Adrenal gland (tissue), 19 donors: ENCODE data around the gene YBX1. TPM values are rescaled to one million over a fixed set of nuclear protein-coding genes. Genes with fewer than 3 reads are reported as not detected.

ENCODE experiments used
- DNase-seq, 7 donors: peaks; one replicate each; pipeline ENCODE4 v3.0.0-alpha.2; 2019 to 2020
- H3K27ac ChIP-seq, 5 donors: fragments of 200-600 bp; sonication (generic) in 4 of 5; 1 replicate in 3 of 5; 2 replicates in 2 of 5; pipeline versions ENCODE4 v1.5.1 to v1.8.0; 2016 to 2020; ENCODE audit warnings: mild to moderate bottlenecking in 1 of 5
- H3K27me3 ChIP-seq: fragments of 200-600 bp; 2 replicates; pipeline ENCODE4 v1.8.0; 2021
- H3K36me3 ChIP-seq, 2 donors: fragments of 200-600 bp; replicated peaks in 1 of 2; 1 replicate in 1 of 2; 2 replicates in 1 of 2; pipeline versions ENCODE4 v1.5.1 to v1.8.0; 2018 to 2022
- H3K4me1 ChIP-seq, 2 donors: fragments of 200-600 bp; replicated peaks in 1 of 2; 1 replicate in 1 of 2; 2 replicates in 1 of 2; pipeline versions ENCODE4 v1.5.1 to v1.8.0; 2018 to 2021
- H3K4me3 ChIP-seq, 4 donors: fragments of 200-600 bp; sonication (generic) in 3 of 4; one replicate each; pipeline ENCODE4 v1.5.1; 2016 to 2018
- H3K9me3 ChIP-seq, 3 donors: fragments of 200-600 bp; sonication (generic) in 1 of 3; replicated peaks in 1 of 3; 1 replicate in 2 of 3; 2 replicates in 1 of 3; pipeline versions ENCODE4 v1.5.1 to v1.8.0; 2016 to 2021
- CTCF ChIP-seq, 6 experiments: fragments of 450-650 bp in 4 of 6; fragments of 200-600 bp in 2 of 6; sonication (generic) in 1 of 6; IDR thresholded peaks; 1 replicate in 5 of 6; 2 replicates in 1 of 6; pipeline versions ENCODE4 v1.5.1 to v1.8.0; 2016 to 2021; ENCODE audit warnings: antibody characterized with exemption in 6 of 6, mild to moderate bottlenecking in 2 of 6, moderate library complexity in 1 of 6
- POLR2A ChIP-seq, 2 donors: fragments of 450-650 bp; IDR thresholded peaks; one replicate each; pipeline ENCODE4 v1.6.1; 2017; ENCODE audit warnings: antibody characterized with exemption in 2 of 2, mild to moderate bottlenecking in 2 of 2, moderate library complexity in 1 of 2
- WGBS, 4 donors: extraction: QIAGEN DNeasy Blood & Tissue Kit in 2 of 4; methylation state at CpG; one replicate each; pipeline versions ENCODE4 v1.1.5 to v1.1.7; 2013 to 2017; 5-methylcytosine and 5-hydroxymethylcytosine counted together
- intact Hi-C, 2 donors: fragments of 100-400 bp; cut with DNase I; formaldehyde crosslinking; loops; one replicate each; pipeline versions ENCODE4 v1.14.1 to v1.15.0; 2022 to 2023
- long read RNA-seq, 10 donors: library from polyadenylated mRNA in 3 of 10; unstranded in 2 of 10; stranded (forward) in 1 of 10; transcript quantifications; one replicate each; pipeline ENCODE4 v2.0.0 and lab custom pipeline, GENCODE V29; 2021 to 2026
- polyA plus RNA-seq, 3 donors: library from polyadenylated mRNA; stranded (reverse); fragments of 200-250 nt in 2 of 3; fragments of 350-450 nt in 1 of 3; fragmentation: Illumina TruSeq in 1 of 3; extraction: RNeasy Lipid Tissue Mini Kit (QIAGEN cat#74804) in 1 of 3; gene quantifications; one replicate each; pipeline ENCODE4 v1.2.3, GENCODE V29; 2013 to 2014
- total RNA-seq, 9 donors: library from RNA; depleted of rRNA in 4 of 9; stranded (reverse); fragments of >200 nt in 4 of 9; fragments of 120-200 nt in 1 of 9; fragmentation: NEBNext Ultra II Directional in 1 of 9; extraction: Animal tissue kit (Norgen Biotek cat#: 25700) in 1 of 9; gene quantifications; one replicate each; pipeline versions ENCODE4 v1.1.0 to v1.2.4, GENCODE V29; 2013 to 2023
- donor health status: healthy with polysubstance abuse.
- donor health status: Bipolar disorder and iron deficiency.
- donor health status: DM: yes; HTN: yes; CAD: no.
- donor health status: DM: no; HTN: no; CAD: no.
- donor health status: DM: no; HTN: no; CAD: no.
- donor health status: DM: yes; HTN: yes; CAD: no.

The YBX1 gene
- total RNA-seq, result 100 to 1,000 TPM; 281 to 513 (median 356) TPM
- polyA plus RNA-seq, result 100 to 1,000 TPM; 285 to 995 (median 300) TPM
- long read RNA-seq, donor 1, transcript YBX1-201 (8 exons, 1,514 nt), result major isoform, 131 of 1,011 reads
- long read RNA-seq, donor 1, partial matches to known transcripts, result 876 of 1,011 reads
- long read RNA-seq, donor 1, other reads (novel, unspliced or antisense), result 0 of 1,011 reads
- long read RNA-seq, donor 2, transcript YBX1-201 (8 exons, 1,514 nt), result major isoform, 69 of 740 reads
- long read RNA-seq, donor 2, partial matches to known transcripts, result 671 of 740 reads
- long read RNA-seq, donor 2, other reads (novel, unspliced or antisense), result 0 of 740 reads
- long read RNA-seq, donor 3, transcript YBX1-201 (8 exons, 1,514 nt), result major isoform, 160 of 792 reads
- long read RNA-seq, donor 3, partial matches to known transcripts, result 631 of 792 reads
- long read RNA-seq, donor 3, other reads (novel, unspliced or antisense), result 0 of 792 reads
- long read RNA-seq, donor 4, partial matches to known transcripts, result 41 of 44 reads
- long read RNA-seq, donor 4, other reads (novel, unspliced or antisense), result 1 of 44 reads
- long read RNA-seq, donor 5, transcript YBX1-201 (8 exons, 1,514 nt), result major isoform, 82 of 98 reads
- long read RNA-seq, donor 5, partial matches to known transcripts, result 12 of 98 reads
- long read RNA-seq, donor 5, other reads (novel, unspliced or antisense), result 2 of 98 reads
- long read RNA-seq, donor 6, partial matches to known transcripts, result 36 of 40 reads
- long read RNA-seq, donor 6, other reads (novel, unspliced or antisense), result 2 of 40 reads
- long read RNA-seq, donor 7, transcript YBX1-201 (8 exons, 1,514 nt), result major isoform, 73 of 552 reads
- long read RNA-seq, donor 7, partial matches to known transcripts, result 478 of 552 reads
- long read RNA-seq, donor 7, other reads (novel, unspliced or antisense), result 0 of 552 reads
- long read RNA-seq, donor 8, transcript YBX1-201 (8 exons, 1,514 nt), result major isoform, 280 of 1,119 reads
- long read RNA-seq, donor 8, partial matches to known transcripts, result 834 of 1,119 reads
- long read RNA-seq, donor 8, other reads (novel, unspliced or antisense), result 5 of 1,119 reads
- long read RNA-seq, donor 9, transcript YBX1-201 (8 exons, 1,514 nt), result major isoform, 83 of 596 reads
- long read RNA-seq, donor 9, partial matches to known transcripts, result 512 of 596 reads
- long read RNA-seq, donor 9, other reads (novel, unspliced or antisense), result 0 of 596 reads
- long read RNA-seq, donor 10, transcript YBX1-201 (8 exons, 1,514 nt), result major isoform, 154 of 624 reads
- long read RNA-seq, donor 10, partial matches to known transcripts, result 470 of 624 reads
- long read RNA-seq, donor 10, other reads (novel, unspliced or antisense), result 0 of 624 reads

DNA sequence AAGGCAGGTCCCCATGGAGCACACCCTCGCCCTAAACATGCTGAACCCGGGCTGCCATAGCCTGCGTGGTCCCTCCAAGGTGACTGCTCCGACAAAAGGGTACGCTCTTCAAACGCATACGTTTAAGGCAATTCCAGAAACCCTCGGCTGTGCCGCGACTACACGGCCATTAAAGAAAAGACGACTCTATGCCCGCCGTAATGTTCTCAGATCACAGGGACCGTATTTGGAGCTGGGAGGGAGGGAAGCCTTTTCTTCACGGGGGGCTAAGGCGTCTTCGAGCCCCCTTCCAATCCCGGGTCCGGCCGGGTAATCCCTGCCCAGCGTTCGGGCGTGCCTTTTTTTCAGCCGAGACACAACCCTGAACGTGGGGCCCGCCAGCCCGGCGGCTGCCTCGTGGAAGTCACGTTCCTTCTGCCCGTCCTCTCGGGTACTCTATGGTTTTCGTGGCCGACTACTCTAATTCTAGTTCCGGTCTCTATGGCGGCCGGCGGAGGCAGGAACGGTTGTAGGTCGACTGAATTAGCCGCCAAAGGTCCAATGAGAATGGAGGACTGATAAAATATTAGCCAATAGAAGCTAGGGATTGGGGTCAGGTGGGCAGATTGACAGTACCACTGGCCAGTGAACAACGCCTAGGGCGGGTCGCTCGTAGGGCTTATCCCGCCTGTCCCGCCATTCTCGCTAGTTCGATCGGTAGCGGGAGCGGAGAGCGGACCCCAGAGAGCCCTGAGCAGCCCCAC, at the start of gene YBX1:
TSS of gene YBX1 (plus strand) at position 678 of the 743 bp plus-strand sequence. CDS start 148 bp downstream, outside the sequence.
- DNase-seq, result peak; percentile 97 to 99 (median 98)
- no peaks in the 10 kb centered on the region for H3K36me3 ChIP-seq
- H3K4me3 ChIP-seq, result peak within 1 kb of the TSS; percentile 60 to 95 (median 76)
- H3K27me3 ChIP-seq, result no peaks in the 10 kb centered on the region
- TF ChIP-seq CTCF (IDR thresholded peaks at IDR 0.05) (no peak), POLR2A (IDR thresholded peaks at IDR 0.05) (peak; percentile 81 to 93)
- H3K4me1 ChIP-seq, result peaks cover 15 to 47% of the 10 kb centered on the region in 2 donors
- intact Hi-C loops, result no loop called here
- H3K9me3 ChIP-seq, result no peaks in the 10 kb centered on the region
- WGBS, 4 donors, result 0% methylated on average over 22 to 54 of the region's 54 CpGs
- peak within 1 kb of the TSS; percentile 68 to 99 (median 88) for H3K27ac ChIP-seq

DNA sequence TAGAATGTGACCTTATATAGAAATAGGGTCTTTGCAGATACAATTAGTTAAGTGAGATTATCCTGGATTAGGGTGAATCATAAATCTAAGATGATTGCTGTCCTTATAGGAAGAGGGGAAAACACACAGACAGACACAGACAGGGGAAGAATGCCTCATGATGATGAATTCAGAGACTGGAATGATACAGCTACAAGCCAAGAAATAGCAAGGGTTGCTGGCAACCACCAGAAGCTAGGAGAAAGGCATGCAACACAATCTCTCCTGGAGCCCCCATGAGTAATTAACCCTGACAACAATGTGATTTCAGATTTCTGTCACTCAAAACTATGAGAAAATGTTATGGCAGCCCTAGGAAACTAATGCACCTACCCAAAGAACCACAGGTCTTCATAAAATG, 43.1 kb upstream of the YBX1 start:
- intact Hi-C loops, result no loop called here
- Histone ChIP-seq H3K27ac (no peak overlapping the region), H3K4me1 (no peaks in the 10 kb centered on the region), H3K4me3 (no peak overlapping the region), H3K27me3 (no peaks in the 10 kb centered on the region), H3K36me3 (no peaks in the 10 kb centered on the region), H3K9me3 (no peaks in the 10 kb centered on the region)
- DNase-seq, result no peak
- TF ChIP-seq POLR2A (IDR thresholded peaks at IDR 0.05) (no peak), CTCF (IDR thresholded peaks at IDR 0.05) (no peak)

GRCh38 chr1:42646056-42646455, 36.2 kb upstream of the YBX1 start:
- no peaks in the 10 kb centered on the region for H3K36me3 ChIP-seq
- TF ChIP-seq POLR2A (IDR thresholded peaks at IDR 0.05) (no peak), CTCF (IDR thresholded peaks at IDR 0.05) (no peak)
- no peak overlapping the region for H3K27ac ChIP-seq
- no peaks in the 10 kb centered on the region for H3K27me3 ChIP-seq
- intact Hi-C loops, result no loop called here
- H3K4me1 ChIP-seq, result no peaks in the 10 kb centered on the region
- H3K9me3 ChIP-seq, result no peaks in the 10 kb centered on the region
- H3K4me3 ChIP-seq, result no peak overlapping the region
- 75 to 95% (median 84%) methylated on average over 2 of the region's 2 CpGs for WGBS, 4 donors
- DNase-seq, result no peak
